Adrenal gland (tissue), 12 donors: ENCODE measurements around the gene ITGBL1. TPM values are rescaled to one million over a fixed set of nuclear protein-coding genes. Genes with fewer than 3 reads are reported as not detected.

Source experiments
- DNase-seq, 7 donors: peaks; one replicate each; pipeline ENCODE4 v3.0.0-alpha.2; 2019 to 2020
- H3K27ac ChIP-seq, 5 donors: fragments of 200-600 bp; sonication (generic) in 4 of 5; 1 replicate in 3 of 5; 2 replicates in 2 of 5; pipeline versions ENCODE4 v1.5.1 to v1.8.0; 2016 to 2020; ENCODE audit warnings: mild to moderate bottlenecking in 1 of 5
- H3K27me3 ChIP-seq: fragments of 200-600 bp; 2 replicates; pipeline ENCODE4 v1.8.0; 2021
- H3K36me3 ChIP-seq, 2 donors: fragments of 200-600 bp; replicated peaks in 1 of 2; 1 replicate in 1 of 2; 2 replicates in 1 of 2; pipeline versions ENCODE4 v1.5.1 to v1.8.0; 2018 to 2022
- H3K4me1 ChIP-seq, 2 donors: fragments of 200-600 bp; replicated peaks in 1 of 2; 1 replicate in 1 of 2; 2 replicates in 1 of 2; pipeline versions ENCODE4 v1.5.1 to v1.8.0; 2018 to 2021
- H3K4me3 ChIP-seq, 4 donors: fragments of 200-600 bp; sonication (generic) in 3 of 4; one replicate each; pipeline ENCODE4 v1.5.1; 2016 to 2018
- H3K9me3 ChIP-seq, 3 donors: fragments of 200-600 bp; sonication (generic) in 1 of 3; replicated peaks in 1 of 3; 1 replicate in 2 of 3; 2 replicates in 1 of 3; pipeline versions ENCODE4 v1.5.1 to v1.8.0; 2016 to 2021
- CTCF ChIP-seq, 6 experiments: fragments of 450-650 bp in 4 of 6; fragments of 200-600 bp in 2 of 6; sonication (generic) in 1 of 6; IDR thresholded peaks; 1 replicate in 5 of 6; 2 replicates in 1 of 6; pipeline versions ENCODE4 v1.5.1 to v1.8.0; 2016 to 2021; ENCODE audit warnings: antibody characterized with exemption in 6 of 6, mild to moderate bottlenecking in 2 of 6, moderate library complexity in 1 of 6
- POLR2A ChIP-seq, 2 donors: fragments of 450-650 bp; IDR thresholded peaks; one replicate each; pipeline ENCODE4 v1.6.1; 2017; ENCODE audit warnings: antibody characterized with exemption in 2 of 2, mild to moderate bottlenecking in 2 of 2, moderate library complexity in 1 of 2
- WGBS, 4 donors: extraction: QIAGEN DNeasy Blood & Tissue Kit in 2 of 4; methylation state at CpG; one replicate each; pipeline versions ENCODE4 v1.1.5 to v1.1.7; 2013 to 2017; 5-methylcytosine and 5-hydroxymethylcytosine counted together
- intact Hi-C, 2 donors: fragments of 100-400 bp; cut with DNase I; formaldehyde crosslinking; loops; one replicate each; pipeline versions ENCODE4 v1.14.1 to v1.15.0; 2022 to 2023
- polyA plus RNA-seq, 3 donors: library from polyadenylated mRNA; stranded (reverse); fragments of 200-250 nt in 2 of 3; fragments of 350-450 nt in 1 of 3; fragmentation: Illumina TruSeq in 1 of 3; extraction: RNeasy Lipid Tissue Mini Kit (QIAGEN cat#74804) in 1 of 3; gene quantifications; one replicate each; pipeline ENCODE4 v1.2.3, GENCODE V29; 2013 to 2014
- total RNA-seq, 9 donors: library from RNA; depleted of rRNA in 4 of 9; stranded (reverse); fragments of >200 nt in 4 of 9; fragments of 120-200 nt in 1 of 9; fragmentation: NEBNext Ultra II Directional in 1 of 9; extraction: Animal tissue kit (Norgen Biotek cat#: 25700) in 1 of 9; gene quantifications; one replicate each; pipeline versions ENCODE4 v1.1.0 to v1.2.4, GENCODE V29; 2013 to 2023
- donor health status: healthy with polysubstance abuse.
- donor health status: Bipolar disorder and iron deficiency.
- donor health status: DM: yes; HTN: yes; CAD: no.
- donor health status: DM: no; HTN: no; CAD: no.
- donor health status: DM: no; HTN: no; CAD: no.
- donor health status: DM: yes; HTN: yes; CAD: no.

Gene ITGBL1
- total and polyA plus RNA-seq, 12 donors = 1.4 to 8.3 (median 4.8) TPM

- Histone ChIP-seq H3K36me3 (no peaks in the 10 kb centered on the region), H3K27ac (no peak overlapping the region), H3K4me3 (no peak overlapping the region), H3K27me3 (no peaks in the 10 kb centered on the region), H3K9me3 (no peaks in the 10 kb centered on the region), H3K4me1 (no peaks in the 10 kb centered on the region)
- WGBS, 4 donors = 62 to 80% (median 72%) methylated on average over 2 of the region's 2 CpGs
- intact Hi-C loops = no loop called here
- DNase-seq = no peak
- TF ChIP-seq CTCF (IDR thresholded peaks at IDR 0.05) (no peak), POLR2A (IDR thresholded peaks at IDR 0.05) (no peak)
Observed at GRCh38 chr13:101738336-101738735, 285.9 kb downstream of the ITGBL1 start.

- intact Hi-C loops = no loop called here
- Histone ChIP-seq H3K9me3 (no peaks in the 10 kb centered on the region), H3K27ac (no peak overlapping the region), H3K4me3 (no peak overlapping the region), H3K4me1 (no peaks in the 10 kb centered on the region), H3K36me3 (no peaks in the 10 kb centered on the region), H3K27me3 (no peaks in the 10 kb centered on the region)
- TF ChIP-seq CTCF (IDR thresholded peaks at IDR 0.05) (no peak), POLR2A (IDR thresholded peaks at IDR 0.05) (no peak)
- no peak for DNase-seq
- 83 to 90% (median 87%) methylated on average over 9 of the region's 9 CpGs for WGBS, 4 donors
Observed at GRCh38 chr13:101739382-101740178, 287.1 kb downstream of the ITGBL1 start.

- Histone ChIP-seq H3K9me3 (no peaks in the 10 kb centered on the region), H3K27ac (no peak overlapping the region), H3K27me3 (no peaks in the 10 kb centered on the region), H3K4me3 (no peak overlapping the region), H3K36me3 (no peaks in the 10 kb centered on the region), H3K4me1 (no peaks in the 10 kb centered on the region)
- intact Hi-C loops = no loop called here
- WGBS, 4 donors = 77 to 95% (median 89%) methylated on average over 2 of the region's 2 CpGs
- DNase-seq = no peak
- no peak for TF ChIP-seq CTCF (IDR thresholded peaks at IDR 0.05)
Observed at GRCh38 chr13:101746513-101746912, 294.0 kb downstream of the ITGBL1 start.

- Histone ChIP-seq H3K36me3 (no peaks in the 10 kb centered on the region), H3K27ac (no peak overlapping the region), H3K27me3 (no peaks in the 10 kb centered on the region), H3K9me3 (no peaks in the 10 kb centered on the region), H3K4me3 (no peak overlapping the region), H3K4me1 (no peaks in the 10 kb centered on the region)
- 75 to 95% (median 87%) methylated on average over 1 of the region's 1 CpG for WGBS, 4 donors
- no peak for DNase-seq
- no peak for TF ChIP-seq CTCF (IDR thresholded peaks at IDR 0.05)
- TF ChIP-seq POLR2A (IDR thresholded peaks at IDR 0.05) = no peak
- intact Hi-C loops = no loop called here
Observed at GRCh38 chr13:101747039-101747438, 294.6 kb downstream of the ITGBL1 start.
